Measurements from ENCODE around the gene PIGM.

Gene PIGM

GRCh38 chr1:159986531-159986930 is 45.3 kb downstream of the PIGM start:
- DNase-seq = no peak

- DNase-seq = no peak
Measured at GRCh38 chr1:159986093-159986492, 45.7 kb downstream of the PIGM start.

GRCh38 chr1:159985473-159985872 is 46.3 kb downstream of the PIGM start:
- no peak for DNase-seq

- no peak for DNase-seq
Measured at GRCh38 chr1:159983681-159984080, 48.1 kb downstream of the PIGM start.

- DNase-seq = no peak
Measured at GRCh38 chr1:159982280-159982679, 49.5 kb downstream of the PIGM start.

GRCh38 chr1:159981351-159982055 is 50.3 kb downstream of the PIGM start:
- no peak for DNase-seq

- no peak for DNase-seq
Measured at GRCh38 chr1:159980786-159981185, 51.0 kb downstream of the PIGM start.

GRCh38 chr1:159980076-159980475 is 51.7 kb downstream of the PIGM start:
- no peak for DNase-seq

- no peak for DNase-seq
Measured at GRCh38 chr1:159979257-159979656, 52.5 kb downstream of the PIGM start.

GRCh38 chr1:159978107-159978398 is 53.7 kb downstream of the PIGM start:
- DNase-seq = no peak

GRCh38 chr1:159977364-159978106 is 54.3 kb downstream of the PIGM start:
- DNase-seq = no peak

All from T-helper 2 cell (primary cell).